Left lung (tissue), 10 donors: ENCODE results near the gene GLYATL1B. TPM values are rescaled to one million over a fixed set of nuclear protein-coding genes. Genes with fewer than 3 reads are reported as not detected.

Experiments used
- ATAC-seq: fragments of 200-7000 bp; cut with Tn5 transposase; one replicate; pipeline ENCODE4 v1.9.1; 2020; ENCODE audit warnings: moderate library complexity
- DNase-seq, 4 donors: peaks; one replicate each; pipeline ENCODE4 v3.0.0-alpha.2; 2013 to 2020
- H3K27ac ChIP-seq, 2 donors: fragments of 200-600 bp; sonication (generic) in 1 of 2; one replicate each; pipeline versions ENCODE4 v1.5.0 to v1.8.0; 2020 to 2021
- H3K27me3 ChIP-seq, 2 donors: fragments of 200-600 bp; sonication (generic) in 1 of 2; one replicate each; pipeline versions ENCODE4 v1.5.0 to v1.8.0; 2020 to 2021
- H3K36me3 ChIP-seq, 2 donors: fragments of 200-600 bp; sonication (generic) in 1 of 2; one replicate each; pipeline versions ENCODE4 v1.5.0 to v1.8.0; 2020 to 2021
- H3K4me1 ChIP-seq, 2 donors: fragments of 200-600 bp; one replicate each; pipeline ENCODE4 v1.8.0; 2021
- H3K4me3 ChIP-seq, 2 donors: fragments of 200-600 bp; sonication (generic) in 1 of 2; one replicate each; pipeline versions ENCODE4 v1.5.0 to v1.8.0; 2020 to 2021; ENCODE audit warnings: mild to moderate bottlenecking in 1 of 2
- H3K9me3 ChIP-seq, 2 donors: fragments of 200-600 bp; sonication (generic) in 1 of 2; one replicate each; pipeline versions ENCODE4 v1.5.0 to v1.8.0; 2020 to 2021
- CTCF ChIP-seq, 2 donors: fragments of 200-600 bp; sonication (generic) in 1 of 2; IDR thresholded peaks; one replicate each; pipeline versions ENCODE4 v1.5.0 to v1.8.0; 2021; ENCODE audit warnings: antibody characterized with exemption in 2 of 2
- intact Hi-C, 2 donors: fragments of 100-400 bp; cut with DNase I; formaldehyde crosslinking; loops; one replicate each; pipeline versions ENCODE4 v1.11.2 to v1.14.2; 2022
- polyA plus RNA-seq, 6 donors: library from polyadenylated mRNA; unstranded; fragments of 120-200 nt; gene quantifications; one replicate each; pipeline ENCODE4 v1.2.1, GENCODE V29; 2013; ENCODE audit not compliant: insufficient read length in 6 of 6
- total RNA-seq, 2 donors: library from RNA; stranded (reverse); fragmentation: NEBNext Ultra II Directional; extraction: Animal tissue kit (Norgen Biotek cat#: 25700); gene quantifications; one replicate each; pipeline ENCODE4 v1.2.1, GENCODE V29; 2021
- donor health status: DM: no; HTN: yes; CAD: no.
- donor health status: DM: no; HTN: no; CAD: no.

The GLYATL1B gene
- total and polyA plus RNA-seq, 8 donors: 0.30 to 0.66 (median 0.38) TPM; not detected in 3

GRCh38 chr11:59112494-59112893 lies 26.4 kb downstream of the GLYATL1B start:
- Histone ChIP-seq H3K4me3 (no peak overlapping the region), H3K36me3 (no peaks in the 10 kb centered on the region), H3K27ac (no peak overlapping the region), H3K27me3 (no peaks in the 10 kb centered on the region), H3K4me1 (peaks cover 0 to 2% of the 10 kb centered on the region in 2 donors), H3K9me3 (peaks cover 0 to 6% of the 10 kb centered on the region in 2 donors)
- TF ChIP-seq CTCF (IDR thresholded peaks at IDR 0.05): no peak
- DNase-seq: no peak
- intact Hi-C loops: no loop called here
- ATAC-seq: no peak

GRCh38 chr11:59114344-59114743 lies 28.2 kb downstream of the GLYATL1B start:
- DNase-seq (no peak), ATAC-seq (no peak)
- no peak overlapping the region for H3K4me3 ChIP-seq
- TF ChIP-seq CTCF (IDR thresholded peaks at IDR 0.05): no peak
- peaks cover 0 to 25% of the 10 kb centered on the region in 2 donors for H3K9me3 ChIP-seq
- intact Hi-C loops: no loop called here
- no peaks in the 10 kb centered on the region for H3K27me3 ChIP-seq
- H3K27ac ChIP-seq: no peak overlapping the region
- no peaks in the 10 kb centered on the region for H3K4me1 ChIP-seq
- no peaks in the 10 kb centered on the region for H3K36me3 ChIP-seq

GRCh38 chr11:59115553-59115952 lies 29.4 kb downstream of the GLYATL1B start:
- DNase-seq (no peak), ATAC-seq (no peak)
- H3K4me3 ChIP-seq: no peak overlapping the region
- intact Hi-C loops: no loop called here
- H3K36me3 ChIP-seq: no peaks in the 10 kb centered on the region
- no peak overlapping the region for H3K27ac ChIP-seq
- no peak for TF ChIP-seq CTCF (IDR thresholded peaks at IDR 0.05)
- H3K4me1 ChIP-seq: no peaks in the 10 kb centered on the region
- H3K9me3 ChIP-seq: peaks cover 0 to 27% of the 10 kb centered on the region in 2 donors
- H3K27me3 ChIP-seq: no peaks in the 10 kb centered on the region

- Histone ChIP-seq H3K27me3 (no peaks in the 10 kb centered on the region), H3K27ac (no peak overlapping the region), H3K4me1 (no peaks in the 10 kb centered on the region), H3K9me3 (peaks cover 0 to 27% of the 10 kb centered on the region in 2 donors), H3K36me3 (no peaks in the 10 kb centered on the region), H3K4me3 (no peak overlapping the region)
- no peak for TF ChIP-seq CTCF (IDR thresholded peaks at IDR 0.05)
- intact Hi-C loops: no loop called here
- ATAC-seq (no peak), DNase-seq (no peak)
Measured at GRCh38 chr11:59117774-59118173, 31.7 kb downstream of the GLYATL1B start.

GRCh38 chr11:59119826-59120225 lies 33.7 kb downstream of the GLYATL1B start:
- H3K27ac ChIP-seq: no peak overlapping the region
- DNase-seq (no peak), ATAC-seq (no peak)
- peaks cover 0 to 27% of the 10 kb centered on the region in 2 donors for H3K9me3 ChIP-seq
- no peaks in the 10 kb centered on the region for H3K27me3 ChIP-seq
- no peak overlapping the region for H3K4me3 ChIP-seq
- TF ChIP-seq CTCF (IDR thresholded peaks at IDR 0.05): no peak
- intact Hi-C loops: no loop called here
- no peaks in the 10 kb centered on the region for H3K4me1 ChIP-seq
- no peaks in the 10 kb centered on the region for H3K36me3 ChIP-seq
